GM12872 (cell line): ENCODE data around the gene KRT83.

Experiments
- TF ChIP-seq, protein P1 (sequence below): IDR thresholded peaks from 3 replicates; pipeline ENCODE4 v1.5.1; 2011; ENCODE audit warnings: low read depth, mild to moderate bottlenecking, low read length, moderate library complexity; ENCODE audit not compliant: insufficient read depth

KRT83 gene

DNA sequence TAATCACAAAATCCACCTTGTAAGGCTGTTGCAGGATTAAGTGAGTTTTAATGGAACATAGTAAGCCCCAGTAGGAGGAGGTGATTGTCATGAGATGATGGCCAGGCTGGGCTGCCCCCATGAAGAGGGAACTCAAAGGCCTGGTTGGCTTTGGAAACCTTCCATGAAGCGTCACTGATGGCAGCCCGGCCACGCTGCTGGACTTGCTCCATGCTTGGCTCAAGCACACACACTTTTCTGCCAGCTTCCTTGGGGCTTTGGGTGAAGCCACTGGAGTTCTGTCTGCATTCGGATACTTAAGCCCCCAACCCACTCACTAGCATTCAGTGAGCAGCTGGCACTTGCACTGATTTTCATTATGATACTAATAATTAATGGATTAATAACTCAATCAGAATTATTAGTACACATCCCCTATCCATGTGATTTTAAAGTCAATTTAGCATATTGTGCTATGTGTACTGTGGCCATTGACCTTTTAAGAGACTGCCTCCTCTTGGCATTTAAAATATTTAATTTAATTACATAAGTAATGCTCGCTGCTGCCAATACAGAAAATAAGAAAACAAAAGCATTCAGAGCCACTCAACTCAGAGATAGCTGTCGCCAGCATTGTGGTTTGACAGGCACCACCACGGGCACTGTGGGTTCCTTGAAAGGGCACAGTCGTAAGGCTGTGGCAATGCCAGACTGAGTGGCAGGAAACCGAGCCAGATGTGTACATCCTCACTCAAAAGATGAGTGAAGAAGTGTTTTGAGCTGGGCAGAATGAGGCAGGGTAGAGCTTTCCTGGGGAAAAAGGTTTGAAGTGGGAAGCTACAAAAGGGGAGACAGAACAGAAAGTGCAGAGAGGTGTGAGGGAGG, 30.2 kb upstream of the KRT83 start:
- TF ChIP-seq, protein P1, sequence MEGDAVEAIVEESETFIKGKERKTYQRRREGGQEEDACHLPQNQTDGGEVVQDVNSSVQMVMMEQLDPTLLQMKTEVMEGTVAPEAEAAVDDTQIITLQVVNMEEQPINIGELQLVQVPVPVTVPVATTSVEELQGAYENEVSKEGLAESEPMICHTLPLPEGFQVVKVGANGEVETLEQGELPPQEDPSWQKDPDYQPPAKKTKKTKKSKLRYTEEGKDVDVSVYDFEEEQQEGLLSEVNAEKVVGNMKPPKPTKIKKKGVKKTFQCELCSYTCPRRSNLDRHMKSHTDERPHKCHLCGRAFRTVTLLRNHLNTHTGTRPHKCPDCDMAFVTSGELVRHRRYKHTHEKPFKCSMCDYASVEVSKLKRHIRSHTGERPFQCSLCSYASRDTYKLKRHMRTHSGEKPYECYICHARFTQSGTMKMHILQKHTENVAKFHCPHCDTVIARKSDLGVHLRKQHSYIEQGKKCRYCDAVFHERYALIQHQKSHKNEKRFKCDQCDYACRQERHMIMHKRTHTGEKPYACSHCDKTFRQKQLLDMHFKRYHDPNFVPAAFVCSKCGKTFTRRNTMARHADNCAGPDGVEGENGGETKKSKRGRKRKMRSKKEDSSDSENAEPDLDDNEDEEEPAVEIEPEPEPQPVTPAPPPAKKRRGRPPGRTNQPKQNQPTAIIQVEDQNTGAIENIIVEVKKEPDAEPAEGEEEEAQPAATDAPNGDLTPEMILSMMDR = no peak

GRCh38 chr12:52350786-52351185, 29.6 kb upstream of the KRT83 start:
- TF ChIP-seq, protein P1 = no peak

DNA sequence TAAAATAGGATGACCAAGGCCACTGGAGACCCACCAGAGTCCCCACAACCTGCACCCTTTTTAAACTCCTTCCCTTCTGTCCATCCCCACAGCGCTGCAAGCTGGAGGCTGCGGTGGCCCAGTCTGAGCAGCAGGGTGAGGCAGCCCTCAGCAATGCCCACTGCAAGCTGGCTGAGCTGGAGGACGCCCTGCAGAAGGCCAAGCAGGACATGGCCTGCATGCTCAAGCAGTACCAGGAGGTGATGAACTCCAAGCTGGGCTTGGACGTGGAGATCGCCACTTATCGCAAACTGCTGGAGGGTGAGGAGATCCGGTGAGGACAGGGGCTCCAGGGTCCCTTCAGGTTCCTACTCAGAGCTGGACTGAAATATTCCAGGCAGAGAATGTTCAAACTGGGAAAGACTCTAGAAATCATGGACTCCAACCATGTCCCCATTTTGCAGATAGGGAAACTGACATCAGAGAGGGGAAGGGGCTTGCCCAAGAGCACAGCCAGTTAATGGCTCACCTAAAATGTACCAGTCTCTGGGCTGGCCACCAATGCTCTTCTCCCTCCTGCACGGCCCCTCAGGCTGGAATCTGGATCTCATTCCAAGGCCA, 28.9 kb upstream of the KRT83 start:
- TF ChIP-seq, protein P1 = no peak

GRCh38 chr12:52349196-52349595, 28.0 kb upstream of the KRT83 start:
- TF ChIP-seq, protein P1 = no peak

DNA sequence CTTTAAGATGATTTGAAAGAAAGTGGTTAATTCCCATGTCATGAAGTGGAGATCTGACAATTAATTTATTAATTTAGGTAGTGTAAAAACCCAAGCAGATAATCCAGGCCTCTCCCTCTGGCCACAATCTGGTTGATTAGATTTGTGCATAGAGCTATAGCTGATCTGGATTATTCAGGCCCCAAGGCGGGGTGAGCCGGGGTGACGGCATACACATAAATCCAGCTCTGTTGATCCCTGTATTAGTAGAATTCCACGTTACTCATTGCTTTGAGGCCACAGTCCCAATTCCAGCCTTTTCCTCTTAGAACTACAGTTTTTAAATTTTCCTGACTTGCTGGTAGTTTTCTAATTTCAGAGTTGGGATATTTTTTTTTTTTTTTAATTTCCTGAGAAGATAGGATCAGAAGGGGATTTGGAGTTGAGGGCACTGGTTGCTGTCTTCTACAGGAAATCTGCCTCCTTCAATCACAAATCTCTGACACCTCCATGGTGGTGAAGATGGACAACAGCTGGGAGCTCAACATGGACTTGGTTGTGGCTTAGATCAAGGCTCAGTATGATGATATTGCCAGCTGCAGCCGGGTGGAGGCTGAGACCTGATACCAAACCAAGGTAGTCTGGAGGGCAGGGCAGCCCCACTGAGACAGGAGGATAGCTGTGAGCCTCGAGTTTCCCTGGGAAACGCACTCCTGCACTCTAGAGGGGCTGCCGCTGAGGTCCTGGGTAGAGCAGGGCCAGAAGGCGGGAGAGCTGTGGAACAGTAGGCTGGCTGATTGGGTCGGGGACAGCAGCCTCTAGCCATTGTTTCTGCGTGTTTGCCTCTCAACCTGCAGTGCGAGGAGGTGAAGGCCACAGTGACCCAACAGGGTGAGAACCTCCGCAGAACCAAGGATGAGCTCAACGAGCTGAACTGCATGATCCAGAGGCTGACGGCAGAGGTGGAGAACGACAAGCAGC, 26.6 kb upstream of the KRT83 start:
- TF ChIP-seq, protein P1 = no peak

GRCh38 chr12:52347016-52347415, 25.8 kb upstream of the KRT83 start:
- TF ChIP-seq, protein P1 = no peak

DNA sequence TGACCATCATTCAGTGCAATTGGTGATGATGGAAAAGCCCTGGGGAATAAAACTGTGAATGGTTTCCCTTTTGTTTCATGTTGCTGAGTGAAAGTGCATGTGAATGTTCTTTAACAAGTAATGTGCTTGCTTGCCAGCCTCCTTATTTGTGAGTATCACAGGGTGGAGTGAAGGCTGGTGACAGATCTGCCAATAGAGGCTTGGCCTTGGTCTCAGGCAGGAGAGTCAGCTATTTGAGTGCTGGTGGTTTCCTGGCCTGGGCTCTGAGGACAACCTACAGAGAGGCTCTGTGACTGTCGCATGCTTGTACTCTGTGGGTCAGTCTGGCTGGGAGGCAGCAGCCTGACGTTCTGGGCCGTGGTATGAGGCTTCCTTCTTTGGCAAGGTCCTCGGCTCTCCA, 25.4 kb upstream of the KRT83 start:
- TF ChIP-seq, protein P1 = no peak
